GM04504 (cell line): ENCODE measurements around the gene CACNA2D3.

Source experiments
- DNase-seq: peaks from one replicate; pipeline ENCODE4 v3.0.0-alpha.2; 2012; ENCODE audit warnings: low read depth

The CACNA2D3 gene

DNA sequence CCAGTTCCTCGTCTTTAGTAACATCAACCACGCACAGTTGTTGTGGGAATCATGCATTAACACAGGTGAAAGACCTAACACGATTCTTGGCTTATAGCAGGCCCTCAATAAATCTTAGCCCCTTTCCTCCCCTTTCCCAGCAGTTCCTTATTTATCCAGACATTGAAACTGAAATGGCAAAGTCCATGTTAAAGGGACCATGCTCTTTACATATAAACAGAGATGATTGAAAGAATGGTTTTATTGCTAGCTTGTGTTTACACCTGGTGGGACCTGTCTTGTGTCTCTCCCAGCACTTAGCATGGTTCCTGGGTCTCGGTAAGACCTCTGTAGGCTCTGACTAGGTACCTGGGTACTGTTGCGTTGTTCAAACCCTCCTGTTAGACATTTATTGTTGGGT lies 553.7 kb downstream of the CACNA2D3 start:
- no peak for DNase-seq

DNA sequence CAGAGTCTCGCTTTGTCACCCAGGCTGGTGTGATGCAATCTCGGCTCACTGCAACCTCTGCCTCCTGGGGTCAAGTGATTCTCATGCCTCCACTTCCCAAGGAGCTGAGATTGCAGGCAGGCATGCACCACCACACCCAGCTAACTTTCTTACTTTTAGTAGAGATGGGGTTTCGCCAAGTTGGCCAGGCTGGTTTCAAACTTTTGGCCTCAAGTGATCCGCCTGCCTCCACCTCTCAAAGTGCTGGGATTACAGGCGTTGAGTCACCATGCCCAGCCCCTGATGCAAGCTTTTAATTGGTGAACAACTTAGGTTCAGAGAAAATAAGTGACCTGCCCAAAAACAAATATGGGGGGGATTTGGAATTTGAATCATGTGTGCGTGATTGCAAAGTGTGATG lies 559.4 kb downstream of the CACNA2D3 start:
- DNase-seq: no peak

GRCh38 chr3:54685213-54685612 lies 562.9 kb downstream of the CACNA2D3 start:
- no peak for DNase-seq

DNA sequence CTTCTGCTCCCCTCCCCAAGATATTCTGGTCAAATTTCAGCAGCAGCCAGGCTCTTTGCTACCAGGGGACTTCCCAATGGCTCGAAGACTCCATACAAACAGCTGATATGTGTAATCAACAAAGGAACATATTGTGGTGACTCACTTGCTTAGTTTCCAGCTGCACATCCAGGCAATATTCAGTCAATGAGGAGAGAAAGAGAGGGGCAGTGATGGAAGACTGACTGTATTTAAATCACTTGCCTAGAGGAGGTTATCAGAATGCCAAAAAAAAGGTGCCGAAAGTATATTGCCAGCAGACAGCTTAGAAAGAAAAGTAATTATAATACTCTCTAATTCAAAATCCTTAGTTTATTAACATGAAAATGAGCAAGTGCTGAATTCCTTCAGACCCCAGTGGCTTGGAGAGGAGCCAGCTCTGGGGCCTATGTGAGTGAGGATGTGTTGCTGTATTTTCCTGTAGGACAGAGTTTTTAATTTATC lies 569.0 kb downstream of the CACNA2D3 start:
- DNase-seq: no peak

- DNase-seq: no peak
These were observed 574.0 kb downstream of the CACNA2D3 start for GRCh38 chr3:54696313-54696712.

- DNase-seq: no peak
These were observed 575.7 kb downstream of the CACNA2D3 start for GRCh38 chr3:54698054-54698453.

DNA sequence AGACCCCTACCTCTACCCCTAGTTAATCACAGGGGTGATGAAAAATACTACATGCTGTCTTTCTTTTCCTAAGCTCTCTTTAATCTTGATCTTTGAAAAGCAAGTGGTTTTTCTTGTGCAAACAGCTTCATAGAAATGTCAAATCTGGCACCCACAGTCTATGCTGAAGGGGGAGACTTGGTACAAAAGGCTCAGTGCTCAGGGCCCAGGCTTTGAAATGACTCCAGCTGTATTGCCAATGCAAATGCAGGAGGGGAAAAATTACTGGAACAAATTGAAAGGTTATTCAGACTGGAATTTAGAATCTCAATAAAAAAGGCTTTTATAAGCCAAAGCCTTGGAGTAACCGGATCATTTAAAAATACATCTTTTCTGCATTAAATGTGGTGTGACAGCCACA lies 581.6 kb downstream of the CACNA2D3 start:
- DNase-seq: no peak

- DNase-seq: no peak
These were observed 583.4 kb downstream of the CACNA2D3 start for GRCh38 chr3:54705730-54706129.

DNA sequence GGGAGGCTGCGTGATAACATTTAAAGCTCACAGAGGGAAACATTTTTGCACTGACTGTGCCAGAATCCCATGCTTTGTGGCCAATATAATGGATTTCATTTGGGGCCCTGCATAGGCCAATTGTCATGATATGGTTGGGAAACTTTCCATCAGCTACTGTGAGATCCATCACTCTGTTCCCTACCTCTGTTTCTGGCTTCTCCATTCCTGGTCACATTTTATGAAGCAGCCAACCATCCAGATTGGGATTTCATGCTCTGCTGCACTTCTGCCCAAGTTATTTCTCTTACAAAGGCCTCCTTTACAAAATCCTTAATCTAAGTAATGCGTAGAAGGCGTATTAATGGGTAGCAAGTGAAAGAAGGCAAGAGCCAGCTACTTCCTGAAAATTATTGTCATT lies 584.4 kb downstream of the CACNA2D3 start:
- no peak for DNase-seq

GRCh38 chr3:54709785-54710184 lies 587.4 kb downstream of the CACNA2D3 start:
- no peak for DNase-seq

GRCh38 chr3:54710954-54711353 lies 588.6 kb downstream of the CACNA2D3 start:
- no peak for DNase-seq

DNA sequence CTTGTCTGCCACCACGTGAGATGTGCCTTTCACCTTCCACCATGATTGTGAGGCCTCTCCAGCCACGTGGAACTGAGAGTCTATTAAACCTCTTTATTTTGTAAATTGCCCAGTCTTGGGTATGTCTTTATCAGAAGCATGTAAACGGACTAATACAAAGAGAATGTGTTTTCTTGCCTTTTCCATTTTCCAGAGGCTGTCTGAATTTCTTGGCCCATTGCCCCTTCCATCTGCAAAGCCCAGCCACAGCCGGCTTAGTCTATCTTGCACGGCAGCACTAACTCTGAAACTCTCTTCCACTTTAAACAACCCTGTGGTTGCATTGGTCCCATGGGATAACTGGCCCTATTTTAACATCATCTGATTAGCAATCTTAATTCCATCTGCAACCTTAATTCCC lies 590.2 kb downstream of the CACNA2D3 start:
- DNase-seq: no peak

GRCh38 chr3:54713031-54713430 lies 590.7 kb downstream of the CACNA2D3 start:
- DNase-seq: no peak

DNA sequence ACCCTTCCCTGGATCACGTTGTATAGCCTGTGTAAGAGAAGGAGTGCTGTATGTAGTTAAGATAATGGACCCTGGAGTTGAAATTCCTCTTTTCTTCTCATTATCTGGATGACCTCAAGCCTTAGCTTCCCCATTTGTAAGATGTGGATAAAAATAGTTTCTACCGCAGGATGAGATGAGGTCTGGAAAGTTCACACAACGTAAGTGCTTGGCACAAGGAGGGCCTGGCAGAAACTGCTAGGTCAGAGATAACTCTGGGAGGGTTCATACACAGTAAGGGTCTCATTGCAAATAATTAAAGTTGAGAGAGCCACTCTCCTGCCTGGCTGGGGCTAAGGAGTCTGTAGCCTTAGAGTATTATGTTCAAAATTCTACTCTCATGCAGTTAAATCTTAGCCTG lies 591.1 kb downstream of the CACNA2D3 start:
- DNase-seq: no peak

DNA sequence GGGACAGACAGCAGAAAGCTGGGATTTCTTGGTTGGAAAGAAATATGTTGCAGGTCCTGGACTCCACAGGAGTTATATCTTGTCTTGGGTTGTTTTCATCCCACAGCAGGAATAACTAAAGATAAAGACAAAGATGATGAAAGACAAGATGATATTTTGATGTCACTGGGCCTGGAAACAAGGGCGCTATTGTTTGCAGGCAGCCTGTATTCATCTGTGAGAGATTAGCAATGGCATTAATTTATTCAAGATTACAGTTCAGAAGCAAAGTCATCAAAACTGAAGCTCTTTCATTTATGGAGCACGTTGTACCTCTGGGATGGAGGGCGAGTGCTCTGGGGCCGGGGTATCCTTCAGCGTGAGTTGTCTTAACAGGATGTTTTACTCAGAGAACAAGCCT lies 591.7 kb downstream of the CACNA2D3 start:
- no peak for DNase-seq

GRCh38 chr3:54717506-54717905 lies 595.2 kb downstream of the CACNA2D3 start:
- DNase-seq: no peak

DNA sequence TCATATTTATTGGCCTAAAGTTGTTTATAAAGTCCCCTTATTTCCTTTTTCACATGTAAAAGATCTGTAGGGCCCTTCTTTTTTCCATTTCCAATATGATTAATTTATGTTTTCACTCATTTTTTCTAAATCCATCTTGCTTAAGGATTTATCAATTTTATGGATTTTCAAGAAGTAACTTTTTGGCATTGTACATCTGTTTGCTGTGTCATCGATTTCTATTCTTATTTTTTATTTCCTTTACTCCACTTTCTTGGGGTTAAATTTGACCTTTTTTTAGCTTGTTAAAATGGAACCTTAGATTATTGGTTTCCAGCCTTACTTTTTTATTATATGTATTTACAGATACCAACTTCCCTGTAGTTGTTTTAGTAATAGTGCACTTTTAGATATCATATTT lies 597.6 kb downstream of the CACNA2D3 start:
- no peak for DNase-seq

DNA sequence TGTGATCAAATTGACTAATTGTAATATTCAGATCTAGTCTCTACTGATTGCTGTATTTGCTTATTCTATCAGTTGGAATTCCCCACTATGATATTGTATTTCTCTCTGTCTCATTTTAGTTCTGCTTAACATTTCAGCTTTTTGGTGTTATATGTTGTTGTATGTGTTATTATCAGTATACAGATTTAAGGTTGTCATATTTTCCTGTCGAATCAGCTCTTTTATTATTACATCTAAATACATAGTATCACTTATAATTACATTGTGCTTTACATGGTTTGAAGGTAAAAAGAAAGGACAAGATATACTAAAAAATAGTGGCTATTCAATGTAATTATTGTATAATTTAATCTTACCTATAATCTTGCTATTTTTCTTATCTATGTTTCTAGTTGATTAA lies 598.3 kb downstream of the CACNA2D3 start:
- no peak for DNase-seq

- DNase-seq: peak; percentile 4
These were observed 609.5 kb downstream of the CACNA2D3 start for GRCh38 chr3:54731732-54732445.

- DNase-seq: no peak
These were observed 611.0 kb downstream of the CACNA2D3 start for GRCh38 chr3:54733106-54734006.

- no peak for DNase-seq
These were observed 614.1 kb downstream of the CACNA2D3 start for GRCh38 chr3:54736459-54736858.

GRCh38 chr3:54743755-54744154 lies 621.4 kb downstream of the CACNA2D3 start:
- no peak for DNase-seq

GRCh38 chr3:54744291-54744690 lies 621.9 kb downstream of the CACNA2D3 start:
- no peak for DNase-seq
